Measurements from ENCODE around the gene ATRNL1.
"Not testable (repeated sequence)": the region's sequence is repeated elsewhere in the genome, so short reads cannot be mapped to it uniquely, and the experiment has no call there.

ATRNL1 gene

GRCh38 chr10:115441907-115442545 is 348.9 kb downstream of the ATRNL1 start:
- no peaks in the 10 kb centered on the region for H3K9me3 ChIP-seq (ENCODE audit: insufficient read depth, low read depth, low read length)
- no peaks in the 10 kb centered on the region for H3K4me1 ChIP-seq (ENCODE audit: insufficient read depth, low read length)
- H3K27ac ChIP-seq (ENCODE audit: low read length): no peak overlapping the region
- H3K36me3 ChIP-seq (ENCODE audit: insufficient read depth, low read depth, low read length): no peaks in the 10 kb centered on the region
- no peaks in the 10 kb centered on the region for H3K27me3 ChIP-seq (ENCODE audit: insufficient read depth, low read length)
- no peak overlapping the region for H3K9ac ChIP-seq (ENCODE audit: low read depth, low read length)
- no peak overlapping the region for H3K4me3 ChIP-seq (ENCODE audit: low read length)

- Histone ChIP-seq H3K4me1 (ENCODE audit: insufficient read depth, low read length) (peaks cover 3% of the 10 kb centered on the region; the same call in 1 of the 2 replicates), H3K27me3 (ENCODE audit: insufficient read depth, low read length) (no peaks in the 10 kb centered on the region), H3K9me3 (ENCODE audit: insufficient read depth, low read depth, low read length) (peaks cover 2% of the 10 kb centered on the region; the same call in 1 of the 2 replicates), H3K9ac (ENCODE audit: low read depth, low read length) (no peak overlapping the region), H3K36me3 (ENCODE audit: insufficient read depth, low read depth, low read length) (no peaks in the 10 kb centered on the region), H3K27ac (ENCODE audit: low read length) (no peak overlapping the region), H3K4me3 (ENCODE audit: low read length) (no peak overlapping the region)
These were observed 363.6 kb downstream of the ATRNL1 start for GRCh38 chr10:115456812-115457211.

DNA sequence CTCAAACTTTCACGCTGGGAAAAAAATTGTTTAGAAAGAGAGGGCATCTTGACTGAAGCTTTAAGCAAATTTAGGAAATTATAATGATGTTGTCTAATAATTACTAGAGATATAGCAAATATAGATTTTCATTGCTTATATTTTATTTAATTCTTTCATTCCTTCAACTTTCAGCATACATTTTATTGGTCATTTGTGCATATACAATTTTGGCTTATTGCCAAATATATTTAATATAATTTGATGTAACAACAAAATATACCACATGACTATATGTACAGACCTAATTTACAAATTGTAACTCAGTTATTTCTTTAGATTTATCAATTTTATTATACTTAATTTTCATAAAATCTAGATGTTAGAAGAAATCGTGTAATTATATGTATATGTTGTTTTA is 390.1 kb downstream of the ATRNL1 start:
- Histone ChIP-seq H3K27ac (ENCODE audit: low read length) (no peak overlapping the region), H3K9ac (ENCODE audit: low read depth, low read length) (no peak overlapping the region), H3K4me1 (ENCODE audit: insufficient read depth, low read length) (no peaks in the 10 kb centered on the region), H3K27me3 (ENCODE audit: insufficient read depth, low read length) (no peaks in the 10 kb centered on the region), H3K36me3 (ENCODE audit: insufficient read depth, low read depth, low read length) (no peaks in the 10 kb centered on the region), H3K9me3 (ENCODE audit: insufficient read depth, low read depth, low read length) (no peaks in the 10 kb centered on the region), H3K4me3 (ENCODE audit: low read length) (no peak overlapping the region)

GRCh38 chr10:115491526-115492140 is 398.5 kb downstream of the ATRNL1 start:
- Histone ChIP-seq H3K4me1 (ENCODE audit: insufficient read depth, low read length) (no peaks in the 10 kb centered on the region), H3K9me3 (ENCODE audit: insufficient read depth, low read depth, low read length) (peaks cover 12% of the 10 kb centered on the region; the same call in 1 of the 2 replicates), H3K27me3 (ENCODE audit: insufficient read depth, low read length) (no peaks in the 10 kb centered on the region), H3K4me3 (ENCODE audit: low read length) (no peak overlapping the region), H3K27ac (ENCODE audit: low read length) (no peak overlapping the region), H3K9ac (ENCODE audit: low read depth, low read length) (no peak overlapping the region), H3K36me3 (ENCODE audit: insufficient read depth, low read depth, low read length) (no peaks in the 10 kb centered on the region)

DNA sequence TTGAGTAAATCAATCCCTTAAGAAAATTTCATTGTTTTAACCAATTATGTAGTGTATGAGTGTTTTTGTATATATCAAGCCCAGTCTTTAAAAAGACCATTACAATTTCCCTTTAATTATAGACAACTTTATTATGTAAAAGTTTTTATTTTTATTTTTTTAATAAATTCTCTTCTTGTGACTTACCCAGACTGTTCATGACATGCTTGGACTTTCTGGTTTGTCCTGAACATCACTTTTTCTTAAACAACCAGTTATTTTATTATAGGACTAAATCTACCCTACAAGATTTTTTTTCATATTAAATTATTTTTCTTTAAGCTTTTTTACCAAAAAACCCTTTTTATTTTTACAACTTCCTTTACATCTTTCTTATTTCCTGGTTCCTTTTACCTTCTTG is 410.4 kb downstream of the ATRNL1 start:
- no peaks in the 10 kb centered on the region for H3K27me3 ChIP-seq (ENCODE audit: insufficient read depth, low read length)
- H3K4me3 ChIP-seq (ENCODE audit: low read length): no peak overlapping the region
- H3K27ac ChIP-seq (ENCODE audit: low read length): no peak overlapping the region
- H3K36me3 ChIP-seq (ENCODE audit: insufficient read depth, low read depth, low read length): no peaks in the 10 kb centered on the region
- no peaks in the 10 kb centered on the region for H3K4me1 ChIP-seq (ENCODE audit: insufficient read depth, low read length)
- H3K9ac ChIP-seq (ENCODE audit: low read depth, low read length): no peak overlapping the region
- peaks cover 65% of the 10 kb centered on the region for H3K9me3 ChIP-seq (ENCODE audit: insufficient read depth, low read depth, low read length)

- H3K4me1 ChIP-seq (ENCODE audit: insufficient read depth, low read length): no peaks in the 10 kb centered on the region
- no peak overlapping the region for H3K9ac ChIP-seq (ENCODE audit: low read depth, low read length)
- H3K27ac ChIP-seq (ENCODE audit: low read length): no peak overlapping the region
- no peak overlapping the region for H3K4me3 ChIP-seq (ENCODE audit: low read length)
- peaks cover 3% of the 10 kb centered on the region; the same call in 1 of the 2 replicates for H3K9me3 ChIP-seq (ENCODE audit: insufficient read depth, low read depth, low read length)
- H3K36me3 ChIP-seq (ENCODE audit: insufficient read depth, low read depth, low read length): no peaks in the 10 kb centered on the region
- H3K27me3 ChIP-seq (ENCODE audit: insufficient read depth, low read length): no peaks in the 10 kb centered on the region
These were observed 421.7 kb downstream of the ATRNL1 start for GRCh38 chr10:115514895-115515294.

DNA sequence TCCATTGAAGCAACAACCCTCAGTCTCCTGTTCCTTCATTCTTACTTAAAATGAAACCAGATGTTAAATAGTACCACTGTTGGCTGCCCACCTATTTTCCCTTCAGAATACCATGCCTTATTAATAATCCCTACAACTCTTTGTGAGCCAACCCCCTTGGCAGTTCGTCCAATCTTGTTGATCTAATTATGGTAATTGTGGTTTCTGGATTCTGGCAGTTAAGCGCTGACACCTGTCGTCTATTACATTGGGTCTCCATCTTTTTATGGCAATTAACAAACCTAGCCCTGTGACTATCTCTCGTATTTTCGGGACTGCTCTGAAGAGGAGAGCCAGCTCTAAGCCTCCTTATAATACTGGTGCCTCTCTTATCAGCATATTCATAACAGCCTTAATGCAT is 432.0 kb downstream of the ATRNL1 start:
- Histone ChIP-seq H3K27ac (ENCODE audit: low read length) (no peak overlapping the region), H3K27me3 (ENCODE audit: insufficient read depth, low read length) (no peaks in the 10 kb centered on the region), H3K4me3 (ENCODE audit: low read length) (no peak overlapping the region), H3K9me3 (ENCODE audit: insufficient read depth, low read depth, low read length) (peaks cover 3% of the 10 kb centered on the region; the same call in 1 of the 2 replicates), H3K4me1 (ENCODE audit: insufficient read depth, low read length) (no peaks in the 10 kb centered on the region), H3K9ac (ENCODE audit: low read depth, low read length) (no peak overlapping the region), H3K36me3 (ENCODE audit: insufficient read depth, low read depth, low read length) (no peaks in the 10 kb centered on the region)

DNA sequence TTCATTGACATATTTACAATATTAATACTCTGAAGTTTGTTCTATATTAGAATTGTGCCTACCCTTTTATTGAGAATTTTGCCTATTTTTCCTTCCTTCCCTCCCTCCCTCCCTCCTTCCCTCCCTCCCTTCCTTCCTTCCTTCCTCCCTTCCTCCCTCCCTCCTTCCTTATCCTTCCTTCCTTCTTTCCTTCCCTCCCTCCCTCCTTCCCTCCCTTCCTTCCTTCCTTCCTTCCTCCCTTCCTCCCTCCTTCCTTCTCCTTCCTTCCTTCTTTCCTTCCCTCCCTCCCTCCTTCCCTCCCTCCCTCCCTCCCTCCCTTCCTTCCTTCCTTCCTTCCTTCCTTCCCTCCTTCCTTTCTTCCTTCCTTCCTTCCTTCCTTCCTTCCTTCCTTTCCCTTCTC is 434.5 kb downstream of the ATRNL1 start:
- H3K27me3 ChIP-seq (ENCODE audit: insufficient read depth, low read length); H3K36me3 ChIP-seq (ENCODE audit: insufficient read depth, low read depth, low read length); H3K9ac ChIP-seq (ENCODE audit: low read depth, low read length); H3K4me3 ChIP-seq (ENCODE audit: low read length); H3K4me1 ChIP-seq (ENCODE audit: insufficient read depth, low read length); H3K27ac ChIP-seq (ENCODE audit: low read length); H3K9me3 ChIP-seq (ENCODE audit: insufficient read depth, low read depth, low read length): not testable (repeated sequence)

- H3K27me3 ChIP-seq (ENCODE audit: insufficient read depth, low read length); H3K27ac ChIP-seq (ENCODE audit: low read length): not testable (repeated sequence)
These were observed 443.2 kb downstream of the ATRNL1 start for GRCh38 chr10:115536401-115536800.

DNA sequence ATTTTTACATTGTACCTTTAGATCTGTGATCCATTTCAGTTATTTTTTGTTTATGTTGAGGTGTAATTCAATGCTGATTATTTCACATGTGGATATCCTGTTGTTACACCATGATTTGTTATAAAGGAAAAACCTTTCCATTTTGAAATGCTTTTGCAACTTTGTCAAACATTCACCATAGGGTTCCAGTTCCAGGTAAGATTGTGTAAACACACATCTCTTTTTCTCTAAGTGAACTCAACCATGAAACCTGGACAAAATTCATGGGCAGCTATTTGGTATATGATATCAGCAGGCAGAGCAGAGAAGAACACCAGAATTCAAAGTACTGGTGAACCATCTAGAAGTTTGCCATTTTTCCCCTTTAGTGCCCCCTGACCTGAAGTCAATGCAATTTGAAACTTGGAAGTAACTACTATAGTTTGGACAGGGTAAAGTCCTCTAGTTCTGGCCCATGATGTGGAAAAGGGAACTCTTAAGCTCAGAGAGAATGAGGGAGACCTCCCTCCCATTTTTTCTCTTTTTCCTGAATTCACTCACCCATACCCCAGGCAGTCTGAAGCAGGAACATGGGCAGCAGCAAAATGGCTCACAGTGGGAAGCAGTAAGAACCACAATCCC is 446.1 kb downstream of the ATRNL1 start:
- Histone ChIP-seq H3K36me3 (ENCODE audit: insufficient read depth, low read depth, low read length) (no peaks in the 10 kb centered on the region), H3K9me3 (ENCODE audit: insufficient read depth, low read depth, low read length) (no peaks in the 10 kb centered on the region; the same call in 1 of the 2 replicates), H3K9ac (ENCODE audit: low read depth, low read length) (no peak overlapping the region), H3K27ac (ENCODE audit: low read length) (no peak overlapping the region), H3K4me1 (ENCODE audit: insufficient read depth, low read length) (no peaks in the 10 kb centered on the region), H3K27me3 (ENCODE audit: insufficient read depth, low read length) (no peaks in the 10 kb centered on the region), H3K4me3 (ENCODE audit: low read length) (no peak overlapping the region)

More at GRCh38 chr10:115536401-115536800, 443.2 kb downstream of the ATRNL1 start:
- not testable (repeated sequence) for H3K9me3 ChIP-seq (ENCODE audit: insufficient read depth, low read depth, low read length); H3K4me3 ChIP-seq (ENCODE audit: low read length); H3K9ac ChIP-seq (ENCODE audit: low read depth, low read length); H3K4me1 ChIP-seq (ENCODE audit: insufficient read depth, low read length); H3K36me3 ChIP-seq (ENCODE audit: insufficient read depth, low read depth, low read length)

GRCh38 chr10:115555887-115556402 is 462.8 kb downstream of the ATRNL1 start:
- Histone ChIP-seq H3K4me3 (ENCODE audit: low read length) (no peak overlapping the region), H3K36me3 (ENCODE audit: insufficient read depth, low read depth, low read length) (no peaks in the 10 kb centered on the region), H3K27ac (ENCODE audit: low read length) (no peak overlapping the region), H3K27me3 (ENCODE audit: insufficient read depth, low read length) (no peaks in the 10 kb centered on the region), H3K9me3 (ENCODE audit: insufficient read depth, low read depth, low read length) (no peaks in the 10 kb centered on the region), H3K9ac (ENCODE audit: low read depth, low read length) (no peak overlapping the region), H3K4me1 (ENCODE audit: insufficient read depth, low read length) (peaks cover 2% of the 10 kb centered on the region; the same call in 1 of the 2 replicates)

GRCh38 chr10:115558252-115558651 is 465.1 kb downstream of the ATRNL1 start:
- Histone ChIP-seq H3K9ac (ENCODE audit: low read depth, low read length) (no peak overlapping the region), H3K27ac (ENCODE audit: low read length) (no peak overlapping the region), H3K9me3 (ENCODE audit: insufficient read depth, low read depth, low read length) (no peaks in the 10 kb centered on the region), H3K27me3 (ENCODE audit: insufficient read depth, low read length) (no peaks in the 10 kb centered on the region), H3K4me1 (ENCODE audit: insufficient read depth, low read length) (peaks cover 2% of the 10 kb centered on the region; the same call in 1 of the 2 replicates), H3K36me3 (ENCODE audit: insufficient read depth, low read depth, low read length) (no peaks in the 10 kb centered on the region), H3K4me3 (ENCODE audit: low read length) (no peak overlapping the region)

All from iPS-20b (cell line).